GM06990 (cell line): ENCODE measurements around the gene PAX6.

ENCODE experiments used
- DNase-seq: peaks from one replicate; pipeline ENCODE4 v3.0.0-alpha.2; 2011; ENCODE audit not compliant: insufficient read length; ENCODE audit errors: extremely low read depth
- H3K27me3 ChIP-seq: replicated peaks from 2 replicates; pipeline ENCODE4 v1.6.0; 2011; ENCODE audit warnings: low read length; ENCODE audit not compliant: control insufficient read depth, insufficient read depth
- H3K36me3 ChIP-seq: 2 replicates; pipeline ENCODE4 v1.5.1; 2011; ENCODE audit warnings: low read length; ENCODE audit not compliant: control insufficient read depth, insufficient read depth
- H3K4me3 ChIP-seq: replicated peaks from 2 replicates; pipeline ENCODE4 v1.5.1; 2011; ENCODE audit warnings: low read depth, mild to moderate bottlenecking, control low read depth, low read length
- CTCF ChIP-seq: IDR thresholded peaks from 2 replicates; pipeline ENCODE4 v1.5.1; 2011; ENCODE audit warnings: low read length, control low read depth, mild to moderate bottlenecking, inconsistent platforms; ENCODE audit not compliant: insufficient read depth, poor library complexity, severe bottlenecking

Gene PAX6

DNA sequence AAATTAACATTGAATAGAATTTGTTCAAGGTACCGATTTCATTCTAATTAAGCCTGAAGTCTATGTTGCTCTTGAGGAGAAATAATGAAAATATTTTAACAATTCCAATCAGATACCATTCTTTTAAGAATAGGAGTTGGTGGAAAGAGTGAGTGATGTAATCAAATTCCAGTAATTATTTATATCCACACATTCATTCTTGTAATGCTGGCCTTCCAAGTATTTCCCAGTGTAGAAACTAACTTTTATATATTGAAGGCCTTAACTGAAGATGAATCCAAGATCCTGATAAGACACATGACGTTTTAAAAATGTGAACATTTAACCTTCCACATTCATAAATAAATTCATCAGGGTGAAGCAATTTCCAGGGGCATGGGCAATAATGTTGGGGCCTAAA, 36.6 kb upstream of the PAX6 start:
- no peak for TF ChIP-seq CTCF
- H3K4me3 ChIP-seq, result no peak overlapping the region
- H3K36me3 ChIP-seq, result no peaks in the 10 kb centered on the region
- no peaks in the 10 kb centered on the region for H3K27me3 ChIP-seq
- DNase-seq, result no peak

DNA sequence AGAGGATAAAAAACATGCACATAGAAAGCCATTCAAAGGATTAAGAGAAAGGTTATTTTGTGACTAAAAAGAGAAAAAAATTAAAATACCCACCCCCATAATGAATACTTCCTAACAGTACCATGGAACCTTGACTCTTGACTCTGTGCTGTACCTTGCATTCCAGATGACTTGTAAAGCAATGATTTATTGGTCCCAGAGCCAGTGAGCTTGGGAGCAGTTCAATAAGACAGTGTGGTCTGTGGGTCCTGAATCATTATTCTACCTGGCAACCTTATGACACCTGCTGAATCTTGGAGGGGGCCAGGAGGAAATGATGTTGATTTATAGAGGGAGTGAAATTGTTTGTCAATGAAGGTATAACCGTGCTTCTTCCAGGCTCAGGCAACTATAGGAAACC, 34.2 kb upstream of the PAX6 start:
- no peak for DNase-seq
- Histone ChIP-seq H3K4me3 (no peak overlapping the region), H3K27me3 (no peaks in the 10 kb centered on the region), H3K36me3 (no peaks in the 10 kb centered on the region)
- TF ChIP-seq CTCF, result no peak

DNA sequence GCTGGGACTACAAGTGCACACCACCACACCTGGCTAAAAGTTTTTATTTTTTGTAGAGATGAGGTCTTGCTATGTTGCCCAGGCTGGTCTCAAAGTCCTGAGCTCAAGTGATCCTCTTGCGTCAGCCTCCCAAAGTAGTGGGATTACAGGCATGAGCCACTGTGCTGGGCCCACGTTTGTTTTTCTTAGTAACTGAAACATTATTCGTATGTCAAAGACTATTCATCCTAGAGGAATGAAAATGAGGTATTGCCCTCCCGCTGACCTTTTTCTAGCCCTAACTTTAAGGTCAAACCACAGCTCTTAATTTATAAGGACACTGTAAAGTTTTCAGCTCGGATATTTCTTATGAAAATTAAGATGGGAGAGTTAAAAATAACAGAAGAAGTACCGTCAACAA, 33.2 kb upstream of the PAX6 start:
- no peaks in the 10 kb centered on the region for H3K36me3 ChIP-seq
- no peak for TF ChIP-seq CTCF
- H3K4me3 ChIP-seq, result no peak overlapping the region
- no peak for DNase-seq
- no peaks in the 10 kb centered on the region for H3K27me3 ChIP-seq

DNA sequence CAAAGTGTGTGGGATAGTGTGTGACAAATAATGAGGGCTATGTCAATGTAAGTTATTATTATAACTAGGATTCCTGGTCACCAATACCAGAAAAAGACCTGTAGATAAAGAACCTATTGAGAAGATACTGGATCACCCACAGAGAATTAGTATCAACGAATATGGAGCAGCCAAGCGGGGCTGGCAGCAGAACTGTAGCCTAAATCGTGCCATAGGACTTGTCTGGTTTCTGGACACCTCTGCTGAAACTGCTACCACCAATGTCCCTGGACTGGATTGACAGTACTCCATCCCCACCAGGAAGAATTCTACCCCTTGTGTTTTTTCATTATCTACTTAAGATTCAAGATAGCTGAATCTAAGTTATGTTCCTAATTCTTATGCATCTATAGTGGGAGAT, 30.3 kb upstream of the PAX6 start:
- H3K36me3 ChIP-seq, result no peaks in the 10 kb centered on the region
- H3K4me3 ChIP-seq, result no peak overlapping the region
- TF ChIP-seq CTCF, result no peak
- DNase-seq, result no peak
- H3K27me3 ChIP-seq, result no peaks in the 10 kb centered on the region

- peaks cover 3% of the 10 kb centered on the region for H3K27me3 ChIP-seq
- no peak for DNase-seq
- H3K36me3 ChIP-seq, result no peaks in the 10 kb centered on the region
- TF ChIP-seq CTCF, result peak; percentile 12
- no peak overlapping the region for H3K4me3 ChIP-seq
These were observed 23.1 kb upstream of the PAX6 start for GRCh38 chr11:31834237-31834636.

DNA sequence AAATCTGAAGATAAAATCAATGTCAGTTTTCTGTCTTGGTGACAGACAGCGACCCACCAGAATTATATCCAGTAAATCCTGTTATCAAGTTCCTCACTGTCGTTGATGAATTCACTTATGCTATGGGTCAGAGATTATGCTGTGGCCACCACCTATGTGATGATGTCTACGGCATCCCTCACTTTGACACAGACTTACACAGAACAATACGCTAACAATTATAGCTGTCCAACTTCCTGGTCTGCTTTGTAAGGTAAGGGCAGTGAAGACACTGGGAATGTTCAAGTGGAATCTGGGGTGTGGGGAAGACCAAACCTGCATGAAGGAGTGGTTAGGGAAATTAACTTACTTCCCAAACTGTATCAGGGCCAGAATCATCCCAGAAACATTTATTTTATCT, 19.3 kb upstream of the PAX6 start:
- Histone ChIP-seq H3K4me3 (no peak overlapping the region), H3K27me3 (peaks cover 3% of the 10 kb centered on the region), H3K36me3 (no peaks in the 10 kb centered on the region)
- DNase-seq, result no peak
- TF ChIP-seq CTCF, result no peak
